B cell (primary cell): ENCODE results near the gene FIBCD1. TPM values are rescaled to one million over a fixed set of nuclear protein-coding genes. Genes with fewer than 3 reads are reported as not detected.

ENCODE experiments used
- ATAC-seq: fragments of 200-7000 bp; cut with Tn5 transposase; one replicate; pipeline ENCODE4 v1.10.0; 2021; ENCODE audit warnings: low read depth, mild to moderate bottlenecking, moderate number of reproducible peaks, moderate library complexity
- CTCF ChIA-PET: fragments of 350-600 bp; sonication (Branson Sonifier 250); formaldehyde crosslinking; loops from one replicate; lab custom pipeline; 2021; ENCODE audit warnings: antibody characterized with exemption, inconsistent platforms; lab: Charles Lee
- POLR2A ChIA-PET: fragments of 350-600 bp; sonication (Branson Sonifier 250); formaldehyde crosslinking; loops from one replicate; lab custom pipeline; 2021; ENCODE audit warnings: antibody characterized with exemption; lab: Charles Lee
- DNase-seq: peaks from one replicate; pipeline ENCODE4 v3.0.0; 2013
- H2AFZ ChIP-seq: 2 replicates; pipeline ENCODE4 v1.6.1; 2012; ENCODE audit warnings: mild to moderate bottlenecking, low read depth, low read length; ENCODE audit not compliant: insufficient read depth, poor library complexity, severe bottlenecking
- H3K27ac ChIP-seq, 2 donors: 1 replicate in 1 of 2; 2 replicates in 1 of 2; pipeline ENCODE4 v1.5.1; 2012 to 2013; ENCODE audit warnings: low read length in 2 of 2, mild to moderate bottlenecking in 2 of 2, moderate library complexity in 1 of 2
- H3K27me3 ChIP-seq, 4 experiments: fragments of 200-600 bp in 1 of 4; sonication (generic) in 1 of 4; replicated peaks in 1 of 4; 1 replicate in 2 of 4; 2 replicates in 2 of 4; pipeline versions ENCODE4 v1.6.1 to v1.7.0; 2013 to 2016; ENCODE audit warnings: low read length in 3 of 4, mild to moderate bottlenecking in 2 of 4, mixed read lengths in 1 of 4, moderate library complexity in 1 of 4; ENCODE audit not compliant: insufficient read depth in 4 of 4, control insufficient read depth in 3 of 4; ENCODE audit errors: control extremely low read depth in 1 of 4
- H3K36me3 ChIP-seq, 2 experiments: replicated peaks in 1 of 2; 1 replicate in 1 of 2; 2 replicates in 1 of 2; pipeline versions ENCODE4 v1.6.1 to v1.7.1; 2013; ENCODE audit warnings: low read length in 1 of 2; ENCODE audit not compliant: insufficient read depth in 2 of 2, control insufficient read depth in 1 of 2; ENCODE audit errors: control extremely low read depth in 1 of 2, extremely low read depth in 1 of 2
- H3K4me1 ChIP-seq, 2 donors: fragments of 200-600 bp in 1 of 2; sonication (generic) in 1 of 2; 1 replicate in 1 of 2; 2 replicates in 1 of 2; pipeline versions ENCODE4 v1.5.1 to v1.6.1; 2013 to 2017; ENCODE audit warnings: low read length in 2 of 2; ENCODE audit not compliant: control insufficient read depth in 2 of 2, insufficient read depth in 2 of 2
- H3K4me2 ChIP-seq: replicated peaks from 2 replicates; pipeline ENCODE3; 2012; ENCODE audit warnings: mild to moderate bottlenecking, low read depth, low read length; ENCODE audit not compliant: poor library complexity, severe bottlenecking
- H3K4me3 ChIP-seq, 5 experiments: fragments of 200-600 bp in 1 of 5; sonication (generic) in 1 of 5; 1 replicate in 3 of 5; 2 replicates in 2 of 5; pipeline versions ENCODE4 v1.5.1 to v1.7.0; 2011 to 2016; ENCODE audit warnings: low read length in 4 of 5, mild to moderate bottlenecking in 4 of 5, low read depth in 2 of 5, control low read depth in 1 of 5, moderate library complexity in 1 of 5; ENCODE audit not compliant: insufficient read depth in 1 of 5; ENCODE audit errors: control extremely low read depth in 1 of 5, extremely low read depth in 1 of 5
- H3K79me2 ChIP-seq: fragments of 200-600 bp; sonication (generic); one replicate; pipeline ENCODE4 v1.6.0; 2016; ENCODE audit warnings: low read length; ENCODE audit not compliant: control insufficient read depth, insufficient read depth
- H3K9ac ChIP-seq: fragments of 200-600 bp; sonication (generic); 2 replicates; pipeline ENCODE4 v1.6.1; 2017; ENCODE audit warnings: mild to moderate bottlenecking, low read length, moderate library complexity
- H3K9me3 ChIP-seq, 3 donors: one replicate each; pipeline versions ENCODE4 v1.6.1 to v1.7.1; 2013; ENCODE audit warnings: low read length in 2 of 3; ENCODE audit not compliant: control insufficient read depth in 2 of 3, insufficient read depth in 1 of 3; ENCODE audit errors: control extremely low read depth in 1 of 3
- H4K20me1 ChIP-seq: 2 replicates; pipeline ENCODE4 v1.6.0; 2012; ENCODE audit warnings: mild to moderate bottlenecking, low read length; ENCODE audit not compliant: insufficient read depth, control insufficient read depth, poor library complexity, severe bottlenecking
- H3K27ac Mint-ChIP-seq: one replicate; pipeline ENCODE4 v1.8.0; 2021; ENCODE audit warnings: mixed read lengths
- H3K27me3 Mint-ChIP-seq: one replicate; pipeline ENCODE4 v1.8.0; 2021; ENCODE audit warnings: mixed read lengths
- H3K4me1 Mint-ChIP-seq: one replicate; pipeline ENCODE4 v1.8.0; 2021; ENCODE audit warnings: mixed read lengths
- H3K4me3 Mint-ChIP-seq: one replicate; pipeline ENCODE4 v1.8.0; 2021; ENCODE audit warnings: mixed read lengths
- H3K9me3 Mint-ChIP-seq: one replicate; pipeline ENCODE4 v1.8.0; 2022; ENCODE audit warnings: mixed read lengths; ENCODE audit not compliant: insufficient read depth
- EZH2 ChIP-seq: IDR thresholded peaks from 2 replicates; pipeline ENCODE4 v1.6.1; 2012; ENCODE audit warnings: borderline replicate concordance, low read depth, mild to moderate bottlenecking, moderate library complexity, low read length; ENCODE audit not compliant: insufficient read depth, poor library complexity, severe bottlenecking
- WGBS: methylation state at CpG from one replicate; pipeline ENCODE4 v1.1.5; 2013; ENCODE audit warnings: missing lambda C conversion rate; ENCODE audit not compliant: insufficient coverage; 5-methylcytosine and 5-hydroxymethylcytosine counted together
- intact Hi-C: fragments of 100-400 bp; cut with micrococcal nuclease; formaldehyde crosslinking; loops from one replicate; pipeline ENCODE4 v1.10.0; 2022
- polyA plus RNA-seq: library from polyadenylated mRNA; depleted of rRNA; stranded (reverse); fragments of >200 nt; gene quantifications from 2 replicates; pipeline ENCODE4 v1.2.3, GENCODE V29; 2012
- total RNA-seq, 2 donors: library from RNA; stranded (reverse); fragments of 120-200 nt in 1 of 2; gene quantifications; 1 replicate in 1 of 2; 2 replicates in 1 of 2; pipeline versions ENCODE4 v1.2.3 to v1.2.4, GENCODE V29; 2013 to 2022
- TF ChIP-seq, protein P1 (sequence below): fragments of 200-600 bp; IDR thresholded peaks from one replicate; pipeline ENCODE4 v1.8.0; 2022; ENCODE audit warnings: antibody characterized with exemption, mild to moderate bottlenecking

FIBCD1 gene
- total and polyA plus RNA-seq, 2 donors (not counting 1 experiment from before 2014, with no cell fraction given), result not detected

DNA sequence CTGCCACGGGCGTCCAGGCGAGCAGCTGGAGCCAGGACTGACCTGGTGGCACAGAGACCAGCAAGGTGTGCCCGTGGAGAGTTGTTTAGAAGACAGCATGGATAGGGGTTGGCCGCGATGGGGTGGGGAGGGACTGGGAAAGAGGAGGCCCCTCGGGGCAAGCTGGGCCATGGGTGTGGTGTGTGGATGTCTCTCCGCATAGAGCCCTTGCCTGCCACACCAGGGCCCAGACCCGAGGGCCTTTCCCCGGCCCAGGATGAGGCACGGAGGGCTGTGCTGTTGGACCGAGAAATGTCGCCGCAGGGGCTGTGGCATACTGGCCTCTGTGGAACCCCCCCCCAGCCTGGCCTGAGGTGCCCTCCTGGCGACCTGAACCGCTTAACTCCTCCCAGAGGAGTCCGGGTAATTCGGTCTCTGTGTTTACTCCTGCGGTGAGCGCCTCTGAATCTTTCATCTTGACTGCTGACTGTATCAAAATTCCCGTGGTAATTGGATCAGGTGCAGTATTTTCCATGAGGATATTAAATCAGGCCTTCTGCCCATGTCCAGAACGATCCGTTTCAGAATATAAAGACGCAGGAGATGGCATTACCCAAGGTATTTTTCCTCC, 47.4 kb upstream of the FIBCD1 start:
- H3K36me3 ChIP-seq, result no peaks in the 10 kb centered on the region
- H3K4me2 ChIP-seq, result no peak overlapping the region

DNA sequence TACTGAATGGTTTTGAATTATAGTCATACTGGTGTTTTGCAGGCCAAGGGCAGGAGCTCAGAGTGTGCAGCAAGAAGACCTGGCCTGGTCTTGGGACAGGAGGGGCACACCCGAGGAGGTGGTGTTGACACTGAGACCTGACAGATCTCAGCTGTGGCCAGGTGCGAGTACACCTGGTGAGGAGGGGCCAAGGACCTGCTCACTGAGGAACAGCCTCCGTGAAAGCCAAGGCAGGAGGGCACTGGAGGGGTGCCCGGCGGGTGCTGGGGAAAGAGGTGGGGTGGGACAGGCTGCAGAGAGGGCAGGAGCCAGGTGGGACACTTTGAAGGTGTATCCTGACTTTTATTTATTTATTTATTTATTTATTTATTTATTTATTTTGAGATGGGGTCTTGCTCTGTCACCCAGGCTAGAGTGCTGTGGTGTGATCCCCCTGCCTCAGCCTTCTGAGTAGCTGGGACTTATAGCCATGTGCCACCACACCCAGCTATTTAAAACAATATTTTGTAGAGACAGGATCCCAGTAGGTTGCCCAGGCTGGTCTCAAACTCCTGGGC, 46.6 kb upstream of the FIBCD1 start:
- DNase-seq (no peak), ATAC-seq (no peak)
- POLR2A ChIA-PET, result no interaction called here
- Mint-ChIP-seq H3K9me3 (no peaks in the 10 kb centered on the region), H3K4me3 (no peak overlapping the region), H3K4me1 (no peaks in the 10 kb centered on the region), H3K27ac (no peak overlapping the region), H3K27me3 (no peaks in the 10 kb centered on the region)
- no peak overlapping the region for H3K4me2 ChIP-seq
- H3K27ac ChIP-seq, result no peak overlapping the region
- H3K79me2 ChIP-seq, result no peaks in the 10 kb centered on the region
- no peak overlapping the region for H2AFZ ChIP-seq
- TF ChIP-seq EZH2, result no peak
- TF ChIP-seq, protein P1, sequence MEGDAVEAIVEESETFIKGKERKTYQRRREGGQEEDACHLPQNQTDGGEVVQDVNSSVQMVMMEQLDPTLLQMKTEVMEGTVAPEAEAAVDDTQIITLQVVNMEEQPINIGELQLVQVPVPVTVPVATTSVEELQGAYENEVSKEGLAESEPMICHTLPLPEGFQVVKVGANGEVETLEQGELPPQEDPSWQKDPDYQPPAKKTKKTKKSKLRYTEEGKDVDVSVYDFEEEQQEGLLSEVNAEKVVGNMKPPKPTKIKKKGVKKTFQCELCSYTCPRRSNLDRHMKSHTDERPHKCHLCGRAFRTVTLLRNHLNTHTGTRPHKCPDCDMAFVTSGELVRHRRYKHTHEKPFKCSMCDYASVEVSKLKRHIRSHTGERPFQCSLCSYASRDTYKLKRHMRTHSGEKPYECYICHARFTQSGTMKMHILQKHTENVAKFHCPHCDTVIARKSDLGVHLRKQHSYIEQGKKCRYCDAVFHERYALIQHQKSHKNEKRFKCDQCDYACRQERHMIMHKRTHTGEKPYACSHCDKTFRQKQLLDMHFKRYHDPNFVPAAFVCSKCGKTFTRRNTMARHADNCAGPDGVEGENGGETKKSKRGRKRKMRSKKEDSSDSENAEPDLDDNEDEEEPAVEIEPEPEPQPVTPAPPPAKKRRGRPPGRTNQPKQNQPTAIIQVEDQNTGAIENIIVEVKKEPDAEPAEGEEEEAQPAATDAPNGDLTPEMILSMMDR, result no peak
- no peaks in the 10 kb centered on the region for H3K27me3 ChIP-seq
- intact Hi-C loops, result no loop called here
- 74% methylated on average over 5 of the region's 5 CpGs for WGBS
- no peaks in the 10 kb centered on the region for H3K9me3 ChIP-seq
- H3K4me3 ChIP-seq, result no peak overlapping the region
- no peaks in the 10 kb centered on the region for H4K20me1 ChIP-seq
- CTCF ChIA-PET, result no interaction called here
- H3K36me3 ChIP-seq, result no peaks in the 10 kb centered on the region
- no peak overlapping the region for H3K9ac ChIP-seq
- H3K4me1 ChIP-seq, result no peaks in the 10 kb centered on the region

More for the DNA sequence above, 47.4 kb upstream of the FIBCD1 start:
- no peaks in the 10 kb centered on the region for H3K27me3 ChIP-seq
- H4K20me1 ChIP-seq, result no peaks in the 10 kb centered on the region
- DNase-seq (no peak), ATAC-seq (no peak)
- H3K4me1 ChIP-seq, result no peaks in the 10 kb centered on the region
- Mint-ChIP-seq H3K4me1 (no peaks in the 10 kb centered on the region), H3K27me3 (no peaks in the 10 kb centered on the region), H3K9me3 (no peaks in the 10 kb centered on the region), H3K27ac (no peak overlapping the region), H3K4me3 (no peak overlapping the region)
- H3K4me3 ChIP-seq, result no peak overlapping the region
- WGBS, result 82% methylated on average over 24 of the region's 24 CpGs
- POLR2A ChIA-PET, result no interaction called here
- no peaks in the 10 kb centered on the region for H3K9me3 ChIP-seq
- H3K79me2 ChIP-seq, result no peaks in the 10 kb centered on the region
- intact Hi-C loops, result no loop called here
- no peak overlapping the region for H3K9ac ChIP-seq
- H2AFZ ChIP-seq, result no peak overlapping the region
- TF ChIP-seq, protein P1, result no peak
- no peak for TF ChIP-seq EZH2
- H3K27ac ChIP-seq, result no peak overlapping the region
- CTCF ChIA-PET, result no interaction called here
